NCI-H1436 (cell line): ENCODE data around the gene TRIM72.
"Not testable (repeated sequence)": the region's sequence is repeated elsewhere in the genome, so short reads cannot be mapped to it uniquely, and the experiment has no call there.

Experiments
- DNase-seq: peaks from one replicate; lab custom pipeline; 2025; lab: John Stamatoyannopoulos, UW

TRIM72 gene

GRCh38 chr16:31190818-31191444 lies 23.0 kb upstream of the TRIM72 start:
- no peak for DNase-seq

GRCh38 chr16:31191697-31192428 lies 22.1 kb upstream of the TRIM72 start:
- DNase-seq, result no peak

- no peak for DNase-seq
Measured at GRCh38 chr16:31192856-31193642, 20.9 kb upstream of the TRIM72 start.

GRCh38 chr16:31193874-31194273 lies 20.0 kb upstream of the TRIM72 start:
- no peak for DNase-seq

- DNase-seq, result no peak
Measured at GRCh38 chr16:31194898-31195297, 19.0 kb upstream of the TRIM72 start.

GRCh38 chr16:31195861-31196260 lies 18.1 kb upstream of the TRIM72 start:
- not testable (repeated sequence) for DNase-seq

GRCh38 chr16:31196324-31197088 lies 17.4 kb upstream of the TRIM72 start:
- no peak for DNase-seq

GRCh38 chr16:31198207-31198882 lies 15.6 kb upstream of the TRIM72 start:
- DNase-seq, result no peak

GRCh38 chr16:31199430-31200041 lies 14.4 kb upstream of the TRIM72 start:
- DNase-seq, result no peak

- DNase-seq, result not testable (repeated sequence)
Measured at GRCh38 chr16:31200111-31200510, 13.8 kb upstream of the TRIM72 start.

GRCh38 chr16:31200821-31201568 lies 12.9 kb upstream of the TRIM72 start:
- no peak for DNase-seq

- no peak for DNase-seq
Measured at GRCh38 chr16:31201582-31202413, 12.1 kb upstream of the TRIM72 start.

- DNase-seq, result no peak
Measured at GRCh38 chr16:31202414-31203375, 11.2 kb upstream of the TRIM72 start, which contains the start of gene PYCARD. TSS of gene PYCARD (minus strand) at chr16:31202760. CDS start at chr16:31202690, 70 bp downstream.

- DNase-seq, result no peak
Measured at GRCh38 chr16:31204871-31205666, 8.8 kb upstream of the TRIM72 start.

GRCh38 chr16:31206776-31207175 lies 7.1 kb upstream of the TRIM72 start:
- DNase-seq, result no peak

GRCh38 chr16:31213342-31213741 lies 577 bp upstream of the TRIM72 start:
- DNase-seq, result no peak

- peak; percentile 29 for DNase-seq
Measured at GRCh38 chr16:31214708-31215286, 878 bp downstream of the TRIM72 start.
